ENCODE measurements around the gene FLYWCH2.
A peak's percentile ranks its signal among the peaks of the same experiment; 100 is the strongest.

FLYWCH2 gene

GRCh38 chr16:2882650-2883457 lies at the start of gene FLYWCH2:
FLYWCH2 (plus strand) TSS chr16:2883215; CDS start chr16:2896450, 13,235 bp downstream.
- peak; percentile 100 for DNase-seq

GRCh38 chr16:2833776-2834175 lies 49.2 kb upstream of the FLYWCH2 start:
- DNase-seq = no peak

GRCh38 chr16:2834968-2835367 lies 48.0 kb upstream of the FLYWCH2 start:
- no peak for DNase-seq

- DNase-seq = no peak
Measured at GRCh38 chr16:2835638-2836493, 47.1 kb upstream of the FLYWCH2 start.

- DNase-seq = no peak
Measured at GRCh38 chr16:2836646-2837508, 46.1 kb upstream of the FLYWCH2 start.

- peak; percentile 83 for DNase-seq
Measured at GRCh38 chr16:2838928-2839327, 44.1 kb upstream of the FLYWCH2 start.

- DNase-seq = no peak
Measured at GRCh38 chr16:2839650-2840450, 43.2 kb upstream of the FLYWCH2 start.

- no peak for DNase-seq
Measured at GRCh38 chr16:2840914-2841313, 42.1 kb upstream of the FLYWCH2 start.

GRCh38 chr16:2841606-2842339 lies 41.2 kb upstream of the FLYWCH2 start:
- DNase-seq = no peak

- DNase-seq = peak; percentile 86
Measured at GRCh38 chr16:2842340-2843000, 40.5 kb upstream of the FLYWCH2 start.

- no peak for DNase-seq
Measured at GRCh38 chr16:2843526-2843925, 39.5 kb upstream of the FLYWCH2 start.

GRCh38 chr16:2845116-2845515 lies 37.9 kb upstream of the FLYWCH2 start:
- no peak for DNase-seq

GRCh38 chr16:2846511-2847310 lies 36.3 kb upstream of the FLYWCH2 start:
- no peak for DNase-seq

- DNase-seq = no peak
Measured at GRCh38 chr16:2848933-2849725, 33.9 kb upstream of the FLYWCH2 start.

GRCh38 chr16:2852003-2852730 lies 30.8 kb upstream of the FLYWCH2 start:
- no peak for DNase-seq

- DNase-seq = no peak
Measured at GRCh38 chr16:2852731-2853507, 30.1 kb upstream of the FLYWCH2 start.

- no peak for DNase-seq
Measured at GRCh38 chr16:2853531-2854073, 29.4 kb upstream of the FLYWCH2 start.
